GM18499 (cell line): ENCODE results near the gene KRT75.
"Not testable (repeated sequence)": the region's sequence is repeated elsewhere in the genome, so short reads cannot be mapped to it uniquely, and the experiment has no call there.

Experiments
- ATAC-seq: cut with Tn5 transposase; IDR thresholded peaks from one replicate; pipeline ENCODE4 v1.9.1; 2021; ENCODE audit warnings: moderate number of reproducible peaks; ENCODE audit not compliant: insufficient read depth, unreplicated experiment

Gene KRT75

DNA sequence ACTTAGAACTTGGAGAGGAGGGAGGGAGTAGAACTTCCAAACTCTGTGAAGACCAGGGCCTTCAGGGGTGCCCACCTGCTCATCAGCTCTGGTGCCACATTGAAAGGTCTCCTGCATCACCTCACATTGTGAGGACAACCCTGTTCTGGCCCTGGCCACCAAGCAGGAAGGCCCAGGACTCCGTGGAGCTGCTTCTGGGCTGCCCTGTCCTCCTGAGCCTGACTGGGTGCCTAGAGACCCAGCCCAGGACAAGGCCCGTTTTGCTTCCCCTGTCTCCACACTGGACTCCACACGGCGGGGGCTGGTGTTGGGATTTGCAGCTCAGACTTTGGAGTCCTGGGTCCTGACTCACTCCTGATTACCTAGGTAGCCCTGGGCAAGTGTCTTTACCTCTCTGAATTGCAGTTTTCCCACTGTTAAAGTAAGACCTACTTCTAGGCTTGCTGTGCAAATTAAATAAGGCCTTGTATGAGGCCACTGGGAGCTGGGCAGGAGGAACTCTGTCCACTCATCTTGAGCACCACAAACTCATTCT is 15.5 kb downstream of the KRT75 start:
- ATAC-seq: no peak

DNA sequence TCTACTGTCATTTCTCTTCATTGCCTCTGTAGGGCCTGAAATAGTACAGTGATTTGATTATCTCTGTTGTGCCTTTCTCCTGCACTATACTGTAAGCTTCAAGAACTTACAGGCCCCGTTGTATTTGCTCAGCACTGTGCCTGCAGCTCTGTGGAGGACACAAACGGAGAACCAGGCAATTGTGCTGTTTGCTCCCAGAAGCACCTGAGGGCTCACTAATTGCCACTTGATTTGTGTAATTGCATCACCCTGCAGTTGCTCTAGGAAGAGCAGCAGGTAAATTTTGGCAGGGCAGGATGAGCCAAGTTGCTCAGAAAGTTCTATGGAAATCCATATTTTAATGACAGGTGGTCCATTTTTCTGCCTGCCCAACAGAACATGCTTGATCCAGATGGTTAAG is 16.4 kb downstream of the KRT75 start:
- ATAC-seq: no peak

DNA sequence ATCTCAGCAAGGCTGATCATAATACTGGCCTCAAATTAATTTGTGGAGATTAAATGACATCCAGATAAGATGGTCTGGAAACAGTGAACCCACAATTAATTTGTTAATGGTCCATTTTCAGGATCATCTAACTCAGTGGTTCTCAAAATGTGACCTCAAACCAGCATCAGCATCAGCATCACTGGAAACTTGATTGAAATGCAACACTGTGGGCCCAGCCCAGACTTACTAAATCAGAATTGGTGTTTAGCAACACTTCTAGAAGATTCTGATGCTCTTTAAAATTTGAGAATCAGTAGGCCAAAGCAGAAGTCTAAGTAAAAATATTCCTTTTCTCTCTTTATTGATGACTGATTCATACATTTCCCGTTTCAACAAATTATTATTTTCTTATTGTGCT is 17.4 kb downstream of the KRT75 start:
- no peak for ATAC-seq

DNA sequence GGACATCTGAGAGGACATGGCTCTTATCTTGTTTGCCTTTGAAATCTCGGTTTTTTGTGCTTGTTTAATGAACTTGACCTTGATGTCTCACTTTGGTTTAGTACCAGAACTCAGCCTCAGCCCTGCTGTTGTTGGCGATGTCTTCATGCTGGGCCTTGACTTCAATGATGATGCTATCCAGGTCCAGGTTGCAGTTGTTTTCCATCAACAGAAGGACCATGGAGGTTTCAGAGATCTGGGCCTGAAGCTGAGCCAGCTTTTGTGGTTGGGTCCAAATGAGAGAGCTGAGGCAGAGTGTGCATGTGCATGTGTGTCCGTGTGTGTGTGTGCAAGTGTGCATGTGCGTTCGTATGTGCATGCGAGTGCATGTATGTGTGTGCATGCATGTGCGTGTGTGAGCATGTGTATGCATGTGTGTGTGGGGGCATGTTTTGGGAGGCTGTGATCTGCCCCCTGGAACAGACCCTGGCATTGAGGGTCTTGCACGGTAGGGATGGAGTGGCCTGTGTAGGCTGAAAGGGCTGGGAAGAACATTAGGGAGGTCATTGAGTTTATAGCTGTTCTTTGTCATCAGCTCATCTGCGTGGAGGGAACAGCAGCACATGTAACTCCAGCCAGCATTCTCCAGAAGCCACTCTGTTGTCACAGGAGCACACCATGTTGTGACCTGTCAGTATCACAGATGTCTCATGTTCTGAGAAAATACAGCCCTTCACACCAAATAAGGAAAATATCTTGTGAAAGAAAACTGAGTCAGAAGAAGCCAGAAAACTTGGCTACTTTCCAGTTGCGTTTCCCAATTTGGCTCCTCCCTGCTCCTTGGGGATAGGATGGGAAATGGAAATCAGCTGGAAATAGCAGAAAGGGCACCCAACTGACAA is 18.1 kb downstream of the KRT75 start:
- ATAC-seq: no peak

DNA sequence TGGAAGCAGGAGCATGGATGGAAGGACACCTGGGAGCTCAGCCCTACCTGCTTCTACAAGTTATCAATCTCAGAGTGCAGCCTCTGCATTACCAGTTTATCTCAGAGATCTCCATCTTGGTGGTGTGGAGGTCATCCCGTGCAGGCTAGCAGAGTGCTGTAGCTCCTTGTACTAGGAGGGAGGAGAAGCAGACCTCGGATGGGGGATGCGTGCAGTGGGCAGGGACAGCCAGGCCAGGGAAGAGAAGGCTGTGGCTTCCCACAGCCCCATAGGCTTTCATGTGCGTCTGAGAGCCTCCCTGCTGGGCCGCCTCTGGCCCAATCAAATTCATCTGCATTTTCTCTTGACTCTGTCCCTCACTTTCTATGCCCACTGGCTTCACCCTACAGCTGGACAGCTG is 19.2 kb downstream of the KRT75 start:
- no peak for ATAC-seq

DNA sequence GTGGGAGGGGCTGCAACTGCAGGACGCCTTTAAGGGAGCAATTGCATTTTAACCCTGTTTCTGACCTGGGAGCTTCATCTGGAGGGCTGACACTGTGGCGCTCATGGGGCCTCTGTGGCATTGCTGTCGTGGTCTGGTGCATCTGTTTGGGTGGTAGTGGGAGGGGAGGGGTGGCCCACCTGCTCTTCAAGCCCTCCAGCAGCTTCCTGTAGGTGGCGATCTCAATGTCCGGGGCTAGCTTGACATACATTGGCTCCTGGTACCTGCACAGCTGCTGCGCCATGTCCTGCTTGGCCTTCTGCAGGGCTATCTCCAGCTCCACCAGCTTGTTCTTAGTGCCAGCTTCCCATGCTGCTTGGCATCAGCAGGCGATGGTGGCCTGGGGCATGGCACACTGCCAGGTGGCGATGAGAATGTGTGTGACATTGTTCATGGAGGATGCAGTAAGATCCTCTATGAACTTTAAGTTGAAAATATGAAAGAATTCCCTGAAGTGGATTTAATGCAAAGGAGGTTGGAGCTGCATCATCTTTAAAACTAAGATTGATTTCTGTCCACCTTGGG is 20.3 kb downstream of the KRT75 start:
- no peak for ATAC-seq

DNA sequence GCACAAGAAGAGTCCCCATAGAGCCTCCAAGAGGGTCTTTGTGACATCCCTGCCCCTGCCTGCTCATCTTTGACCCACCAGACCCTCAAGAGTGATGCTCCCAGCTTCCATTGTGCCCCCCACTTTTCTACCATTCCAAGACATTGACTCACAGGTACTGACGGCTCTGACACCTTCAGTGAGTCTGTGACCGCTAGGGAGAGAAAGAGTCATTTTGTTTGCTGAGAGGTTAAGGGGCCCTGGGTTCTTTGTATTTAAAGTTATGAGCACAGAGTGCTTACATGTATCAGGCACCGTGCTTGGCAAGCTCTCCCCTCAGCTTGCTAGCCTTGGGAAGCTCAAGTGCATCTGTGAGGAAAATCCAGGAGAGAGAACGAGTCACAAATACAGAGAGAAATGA is 21.0 kb downstream of the KRT75 start:
- ATAC-seq: no peak

DNA sequence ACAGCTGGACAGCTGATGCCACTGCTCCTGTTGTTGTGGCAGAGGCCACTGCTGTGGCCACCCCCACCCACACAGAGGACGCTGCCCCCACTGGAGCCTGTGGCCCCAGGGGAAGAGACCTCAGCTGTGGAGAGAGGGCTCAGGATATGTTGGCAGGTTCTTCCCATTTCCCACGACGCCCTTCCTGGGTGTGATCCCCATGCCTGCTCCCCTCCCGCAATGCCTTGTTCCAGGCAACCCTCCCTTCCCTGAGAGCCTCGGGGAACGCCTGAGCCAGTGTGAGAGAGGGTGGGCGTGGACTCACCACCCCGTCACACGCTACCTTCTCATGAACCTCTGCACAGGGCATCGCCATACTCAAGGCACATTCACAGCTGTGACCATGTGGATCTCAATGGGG is 22.4 kb downstream of the KRT75 start:
- no peak for ATAC-seq

DNA sequence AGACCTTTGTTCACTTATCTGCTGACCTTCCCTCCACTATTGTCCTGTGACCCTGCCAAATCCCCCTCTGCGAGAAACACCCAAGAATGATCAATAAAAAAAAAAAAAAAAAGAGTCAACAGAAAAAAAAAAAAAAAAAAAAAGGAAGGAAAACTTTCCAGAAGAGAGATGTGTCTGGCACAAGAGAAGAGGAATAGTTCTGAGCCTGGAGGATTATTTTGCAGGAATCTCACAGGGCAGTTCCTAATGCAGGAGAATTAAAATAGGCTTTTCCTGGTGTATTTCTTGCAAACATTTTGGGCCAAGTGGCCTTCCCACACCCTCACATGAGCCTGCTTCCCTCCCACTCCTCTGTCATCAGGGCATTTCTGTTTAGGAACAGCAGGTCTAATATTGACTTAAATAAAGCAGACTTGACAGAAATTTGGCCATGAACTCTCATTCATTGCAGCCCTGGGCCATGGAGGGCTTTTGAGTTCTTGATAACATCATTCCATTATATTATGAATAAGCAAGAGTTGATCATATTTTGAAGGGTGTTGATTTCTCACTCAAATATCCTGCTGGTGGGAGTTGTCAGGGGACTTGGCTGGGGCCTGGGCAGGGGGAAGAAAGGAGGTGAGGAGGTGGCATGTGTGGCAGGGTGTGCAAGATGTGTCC is 23.5 kb downstream of the KRT75 start:
- ATAC-seq: not testable (repeated sequence)

DNA sequence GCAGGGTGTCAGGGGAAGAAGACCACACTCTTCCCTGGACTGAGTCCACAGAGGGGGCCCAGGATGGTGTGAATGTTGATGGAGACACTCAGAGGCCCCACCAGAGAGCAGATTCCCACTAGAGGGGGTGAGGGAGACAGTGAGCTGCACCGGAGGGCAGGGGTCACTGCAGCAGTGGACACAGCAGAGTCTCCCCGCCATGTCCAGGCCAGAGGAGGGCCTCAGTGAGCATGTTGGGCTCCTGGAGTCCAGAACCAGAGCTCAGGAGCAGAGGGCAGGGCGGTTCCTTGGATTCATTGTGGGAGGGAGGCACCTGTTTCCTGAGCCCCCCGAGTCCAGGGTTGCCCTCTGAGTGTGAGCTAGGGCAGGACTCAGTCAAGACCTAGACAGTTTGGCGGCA is 26.3 kb downstream of the KRT75 start:
- ATAC-seq: no peak

DNA sequence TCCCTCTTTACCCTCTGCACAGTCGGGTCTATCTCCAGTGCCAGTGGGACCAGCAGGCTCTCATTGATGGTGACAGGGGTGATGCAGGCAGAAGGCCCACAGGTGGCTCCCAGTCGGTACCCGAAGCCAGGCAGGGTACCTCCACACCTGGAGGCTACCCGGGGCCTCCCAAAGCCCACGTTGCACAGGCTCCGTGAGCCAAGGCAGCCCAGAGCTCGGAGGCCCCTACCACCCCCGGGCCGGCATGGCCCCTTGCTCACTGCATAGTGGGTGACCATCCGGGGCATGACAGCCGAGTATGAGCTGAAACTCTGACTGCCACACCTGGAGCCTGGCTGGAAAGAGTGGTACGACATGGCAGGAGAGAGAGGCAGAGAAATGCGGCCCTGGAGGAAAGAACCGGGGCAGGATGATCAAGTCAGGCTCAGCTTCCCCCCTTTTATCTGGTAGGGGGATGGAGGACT is 28.2 kb downstream of the KRT75 start, which contains the start of gene KRT82:
TSS of gene KRT82 (minus strand) at position 414 of the 464 bp plus-strand sequence. CDS start at position 356, 58 bp downstream.
- ATAC-seq: no peak

DNA sequence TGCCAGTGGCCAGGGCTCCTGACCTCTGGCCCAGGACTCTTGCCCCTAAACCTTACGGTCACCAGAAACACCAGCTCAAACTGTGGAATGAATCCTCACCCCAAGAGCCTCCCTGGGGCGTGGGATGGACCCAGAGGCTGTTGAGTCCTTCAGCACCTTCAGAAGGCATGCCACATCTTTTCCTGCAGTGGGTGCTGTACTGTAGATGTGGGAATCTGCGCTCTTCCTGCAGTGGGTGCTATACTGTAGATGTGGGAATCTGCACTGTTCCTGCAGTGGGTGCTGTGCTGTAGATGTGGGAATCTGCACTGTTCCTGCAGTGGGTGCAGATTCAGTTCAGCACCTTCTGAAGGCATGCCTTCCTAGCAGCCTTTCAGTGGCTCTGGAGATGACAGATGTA is 29.2 kb downstream of the KRT75 start:
- no peak for ATAC-seq

DNA sequence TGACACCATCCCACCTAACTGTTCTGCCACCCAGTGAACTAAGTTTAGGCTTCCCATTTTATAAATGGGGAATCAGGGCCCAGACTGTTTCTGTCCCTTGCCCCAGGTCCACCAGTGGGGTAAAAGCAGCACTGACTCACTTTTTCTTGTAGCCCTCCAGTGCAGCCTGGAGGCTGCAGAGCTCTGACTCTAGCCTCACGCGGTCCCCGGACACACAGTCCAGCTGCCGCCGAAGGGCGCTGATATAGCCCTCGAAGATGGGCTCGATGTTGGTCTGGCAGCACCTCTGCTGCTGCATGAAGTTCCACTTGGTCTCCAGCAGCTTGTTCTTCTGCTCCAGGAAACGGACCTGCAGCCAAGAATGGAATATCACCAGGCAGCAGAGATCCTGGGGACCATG is 30.6 kb downstream of the KRT75 start:
- ATAC-seq: no peak

DNA sequence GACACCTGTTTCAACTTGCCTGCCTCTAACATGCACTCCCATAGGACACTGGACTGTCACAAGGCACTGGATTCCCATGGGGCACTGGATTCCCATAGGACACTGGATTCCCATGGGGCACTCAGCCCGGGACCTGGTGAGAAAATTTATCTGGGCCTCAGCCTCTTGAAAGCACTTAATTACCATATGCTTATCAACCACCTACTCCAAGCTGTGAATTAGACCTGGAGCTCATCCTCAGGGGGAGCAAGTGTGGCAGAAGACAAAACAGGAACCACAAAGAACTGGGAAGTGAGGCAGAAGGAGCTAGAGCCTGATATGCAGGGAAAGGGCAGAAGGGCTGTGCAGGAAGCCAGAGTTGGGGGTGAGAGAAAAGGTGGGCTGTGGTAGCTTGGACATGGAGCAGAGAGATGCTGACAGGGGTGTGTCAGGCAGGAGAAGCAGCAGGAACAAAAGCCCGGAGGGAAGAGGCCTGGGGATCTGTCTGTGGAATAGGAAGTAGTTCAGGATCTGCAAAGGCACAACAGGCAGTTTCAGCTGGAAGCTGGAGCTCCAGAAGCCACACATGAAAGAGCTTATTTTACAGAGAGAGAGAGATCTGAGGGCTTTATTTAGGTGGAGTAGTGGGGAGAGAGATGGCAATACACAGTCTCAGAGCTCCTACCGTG is 31.2 kb downstream of the KRT75 start:
- ATAC-seq: no peak

DNA sequence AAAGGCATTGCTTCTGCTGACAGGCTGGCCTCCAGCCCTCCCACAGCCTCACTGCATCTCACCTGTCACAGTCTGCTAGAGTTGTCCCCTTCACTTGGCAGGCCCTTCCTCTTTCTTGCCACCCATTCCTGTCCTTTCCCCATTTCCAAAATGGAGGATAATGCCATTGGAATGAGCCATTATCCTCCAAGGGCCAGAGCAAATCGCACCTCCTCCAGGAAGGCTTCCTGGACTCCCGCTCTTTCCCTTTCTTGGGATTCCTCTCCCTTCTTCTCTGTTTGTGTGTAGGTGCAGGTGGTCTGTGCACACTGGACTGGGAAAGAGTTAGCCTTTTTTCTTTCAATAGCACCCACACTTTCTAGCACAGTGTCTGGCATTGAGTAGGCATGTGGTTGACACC is 31.8 kb downstream of the KRT75 start:
- ATAC-seq: no peak

DNA sequence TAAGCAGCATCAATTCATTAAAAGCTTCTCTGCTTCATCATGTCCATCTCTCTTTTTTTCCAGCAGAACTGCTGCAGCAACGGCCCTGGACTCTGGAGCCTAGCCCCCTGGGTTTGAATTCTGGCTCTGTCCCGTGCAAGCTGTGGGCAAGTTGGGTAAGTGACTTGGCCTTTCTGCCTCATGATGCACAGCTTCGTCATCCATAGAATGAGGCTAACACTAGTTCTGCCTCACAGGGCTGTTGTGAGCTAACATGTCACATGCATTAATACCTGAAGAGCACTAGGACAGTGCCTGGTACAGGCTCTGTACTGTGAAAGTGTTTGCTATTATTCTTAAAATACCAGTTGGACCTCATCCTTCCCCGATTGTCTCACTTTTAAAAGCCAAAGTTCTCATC is 32.2 kb downstream of the KRT75 start:
- no peak for ATAC-seq

DNA sequence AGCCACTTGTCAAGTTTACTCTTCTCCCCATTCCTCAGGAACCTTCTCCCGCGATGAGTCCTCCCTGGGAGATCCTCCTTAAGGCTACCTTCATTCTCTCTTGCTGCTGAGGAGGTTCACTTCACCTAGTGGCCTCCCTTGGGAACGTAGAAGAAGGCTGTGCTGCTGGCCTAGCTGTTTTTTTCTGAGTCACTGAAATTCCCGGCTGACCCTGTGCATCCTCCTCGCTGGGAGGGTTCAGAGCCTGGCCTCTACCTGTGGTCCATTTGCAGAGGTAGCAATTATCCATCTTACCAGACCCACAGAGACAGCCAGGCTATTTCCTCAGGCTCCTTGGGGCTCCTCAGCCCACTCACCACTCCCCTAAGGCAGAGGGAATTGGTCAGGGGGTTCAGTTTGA is 32.6 kb downstream of the KRT75 start:
- ATAC-seq: no peak

DNA sequence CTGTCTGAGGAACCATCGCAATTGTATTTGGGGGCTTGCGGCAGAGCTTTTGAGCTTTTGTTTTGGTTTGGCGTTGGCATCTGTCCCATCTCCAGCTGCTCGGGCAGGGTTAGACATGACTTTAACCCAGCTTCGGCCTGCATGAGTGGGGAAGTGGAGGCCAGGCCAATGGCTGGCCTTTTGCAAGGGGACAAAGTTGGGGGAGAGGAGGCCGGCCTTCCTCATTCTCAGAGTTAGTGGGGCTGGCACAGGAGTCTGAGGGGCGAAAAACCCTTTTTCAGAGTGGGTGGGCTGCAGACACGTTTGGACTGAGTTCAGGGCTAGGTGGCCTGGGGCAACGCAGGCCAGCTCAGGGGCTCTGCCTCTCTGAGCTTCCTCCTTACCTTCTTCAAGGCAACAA is 33.3 kb downstream of the KRT75 start:
- ATAC-seq: no peak

DNA sequence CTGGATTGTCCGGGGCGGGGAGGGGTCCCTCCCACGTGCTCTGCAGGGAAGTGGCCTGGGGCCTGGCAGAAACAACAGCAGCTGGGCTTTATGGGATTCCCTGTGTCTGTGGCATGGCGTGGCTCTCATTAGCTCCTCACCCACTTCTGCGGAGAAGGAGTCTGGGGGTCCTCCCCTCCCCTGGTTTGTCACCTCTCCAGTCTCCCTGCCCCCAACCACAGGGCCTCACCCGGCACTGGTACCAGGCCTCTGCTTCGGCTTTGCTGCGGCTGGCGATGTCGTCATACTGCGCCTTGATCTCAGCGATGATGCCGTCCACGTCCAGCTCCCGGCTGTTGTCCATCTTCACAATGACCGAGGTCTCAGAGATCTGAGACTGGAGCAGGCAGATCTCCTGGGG is 34.4 kb downstream of the KRT75 start:
- ATAC-seq: no peak

DNA sequence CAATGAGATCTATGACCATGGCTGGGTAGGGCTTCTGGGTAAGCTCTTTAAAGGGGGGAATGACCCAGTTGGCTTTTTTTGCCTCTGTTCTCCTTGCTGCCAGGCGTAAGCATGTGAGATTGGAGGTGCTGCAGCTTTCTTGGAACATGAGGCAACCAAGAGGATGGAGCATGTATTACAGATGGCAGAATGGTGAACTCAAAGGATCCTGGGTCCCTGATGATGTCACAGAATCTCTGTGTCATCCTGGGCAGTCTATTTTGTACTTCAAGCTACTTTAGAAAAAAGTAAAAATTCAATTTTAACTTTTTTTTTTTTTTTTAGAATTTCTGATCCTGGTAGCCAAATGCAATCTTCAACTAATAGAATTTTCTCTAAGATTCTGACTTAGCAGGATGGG is 36.0 kb downstream of the KRT75 start:
- no peak for ATAC-seq

DNA sequence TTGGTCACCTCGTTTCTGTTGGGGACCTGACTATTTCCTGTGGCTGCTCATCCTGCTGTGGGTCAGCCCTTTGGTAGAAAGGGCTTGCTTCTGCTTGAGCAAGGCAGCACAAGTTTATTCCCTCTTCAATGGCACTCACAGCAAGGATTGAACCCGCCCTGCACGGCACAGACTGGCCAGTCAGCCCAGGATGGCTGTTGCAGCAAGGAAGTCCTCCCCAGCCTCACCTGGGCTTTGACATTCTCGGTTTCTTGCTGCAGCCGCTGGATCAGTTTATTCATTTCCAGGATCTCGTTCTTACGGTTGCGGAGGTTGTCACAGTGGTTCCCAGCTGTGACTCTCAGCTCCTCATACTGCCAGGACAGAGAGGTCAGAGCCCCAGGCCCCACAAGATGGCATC is 37.5 kb downstream of the KRT75 start:
- no peak for ATAC-seq
